GM12875 (cell line): Measurements from ENCODE around the gene PPP1R12A.
"Not testable (repeated sequence)": the region's sequence is repeated elsewhere in the genome, so short reads cannot be mapped to it uniquely, and the experiment has no call there.

Source experiments
- H3K4me3 ChIP-seq: one replicate; pipeline ENCODE4 v1.5.1; 2011; ENCODE audit warnings: low read depth, low read length, control low read depth
- CTCF ChIP-seq: IDR thresholded peaks from 2 replicates; pipeline ENCODE4 v1.5.1; 2011; ENCODE audit warnings: low read depth, mild to moderate bottlenecking, control low read depth, inconsistent platforms, low read length, moderate library complexity, borderline replicate concordance; ENCODE audit not compliant: insufficient read depth

The PPP1R12A gene

DNA sequence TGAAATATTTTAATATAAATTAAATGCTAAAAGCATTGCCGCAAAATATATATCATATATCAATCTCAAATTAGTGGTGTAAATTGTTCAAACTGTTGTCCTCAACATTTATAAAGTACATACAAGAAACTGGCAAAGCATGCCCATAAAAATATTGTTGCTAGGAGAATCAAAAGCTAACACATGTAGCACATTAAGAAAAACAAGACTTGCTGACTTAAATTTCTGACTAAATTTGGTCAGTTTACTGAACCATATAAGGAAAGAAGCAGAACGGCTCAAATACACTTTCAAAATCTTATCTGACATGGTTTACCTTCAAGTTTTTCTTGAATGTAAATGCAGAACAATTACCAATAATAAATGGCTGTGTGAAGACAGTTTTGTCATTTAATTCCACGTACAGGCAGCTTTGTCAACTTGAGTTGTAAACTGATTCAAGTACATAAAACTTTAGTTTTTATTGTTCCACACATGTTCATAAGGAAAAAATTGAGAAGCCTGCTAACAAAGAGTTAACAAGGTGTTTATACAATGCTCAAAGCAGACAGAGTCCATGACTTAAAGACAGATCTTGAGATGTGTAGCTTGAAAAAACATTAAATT lies 50.4 kb downstream of the PPP1R12A start:
- H3K4me3 ChIP-seq: no peak overlapping the region
- TF ChIP-seq CTCF: no peak

GRCh38 chr12:79883216-79883615 lies 51.7 kb downstream of the PPP1R12A start:
- TF ChIP-seq CTCF: no peak
- H3K4me3 ChIP-seq: no peak overlapping the region

DNA sequence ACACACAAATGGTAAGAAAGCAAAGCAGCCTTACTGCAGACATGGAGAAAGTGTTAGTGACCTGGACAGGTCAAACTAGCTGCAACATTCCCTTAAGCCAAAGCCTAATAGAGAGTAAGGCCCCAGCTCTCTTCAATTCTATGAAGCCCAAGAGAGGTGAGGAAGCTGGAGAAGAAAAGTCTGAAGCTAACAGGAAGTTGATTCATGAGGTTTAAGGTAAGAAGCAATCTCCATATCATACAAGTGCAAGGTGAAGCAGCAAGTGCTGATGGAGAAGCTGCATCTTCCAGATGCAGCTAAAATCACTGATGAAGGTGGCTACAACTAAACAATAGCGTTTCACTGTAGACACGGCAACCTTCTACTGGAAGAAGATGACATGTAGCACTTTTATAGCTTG lies 53.5 kb downstream of the PPP1R12A start:
- TF ChIP-seq CTCF: no peak
- H3K4me3 ChIP-seq: no peak overlapping the region

DNA sequence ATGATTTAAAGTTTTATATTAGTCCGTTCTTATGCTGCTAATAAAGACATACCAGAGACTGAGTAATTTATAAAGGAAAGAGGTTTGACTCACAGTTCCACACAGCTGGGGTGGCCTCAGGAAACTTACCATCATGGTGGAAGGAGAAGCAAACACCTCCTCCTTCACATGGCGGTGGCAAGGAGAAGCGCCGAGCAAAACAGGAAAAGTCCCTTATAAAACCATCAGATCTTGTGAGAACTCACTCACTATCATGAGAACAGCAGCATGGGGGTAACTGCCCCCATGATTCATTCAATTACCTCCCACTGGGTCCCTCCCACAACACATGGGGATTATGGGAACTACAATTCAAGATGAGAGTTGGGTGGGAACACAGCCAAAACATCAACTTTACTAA lies 56.4 kb downstream of the PPP1R12A start:
- H3K4me3 ChIP-seq: not testable (repeated sequence)

DNA sequence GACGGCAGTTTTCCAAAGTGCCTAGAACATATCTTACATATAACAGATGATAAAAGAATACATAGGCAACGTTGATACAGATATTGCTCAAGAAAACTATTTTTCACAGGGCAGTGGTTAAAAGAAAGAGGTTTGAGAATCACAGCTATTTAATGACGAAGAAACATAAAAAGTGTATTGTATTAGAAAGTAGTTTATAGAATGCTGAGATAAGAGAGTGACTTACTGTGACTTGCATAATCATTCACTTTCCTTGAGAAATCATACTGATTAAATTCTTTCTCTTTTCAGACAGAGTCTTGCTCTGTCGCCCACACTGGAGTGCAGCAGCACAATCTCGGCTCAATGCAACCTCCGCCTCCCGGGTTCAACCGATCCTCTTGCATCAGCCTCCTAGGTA lies 57.7 kb downstream of the PPP1R12A start:
- H3K4me3 ChIP-seq: no peak overlapping the region
- TF ChIP-seq CTCF: no peak

- H3K4me3 ChIP-seq: no peak overlapping the region
- TF ChIP-seq CTCF: no peak
Observed at GRCh38 chr12:79874665-79875064, 60.2 kb downstream of the PPP1R12A start.

GRCh38 chr12:79873201-79873600 lies 61.7 kb downstream of the PPP1R12A start:
- no peak for TF ChIP-seq CTCF

DNA sequence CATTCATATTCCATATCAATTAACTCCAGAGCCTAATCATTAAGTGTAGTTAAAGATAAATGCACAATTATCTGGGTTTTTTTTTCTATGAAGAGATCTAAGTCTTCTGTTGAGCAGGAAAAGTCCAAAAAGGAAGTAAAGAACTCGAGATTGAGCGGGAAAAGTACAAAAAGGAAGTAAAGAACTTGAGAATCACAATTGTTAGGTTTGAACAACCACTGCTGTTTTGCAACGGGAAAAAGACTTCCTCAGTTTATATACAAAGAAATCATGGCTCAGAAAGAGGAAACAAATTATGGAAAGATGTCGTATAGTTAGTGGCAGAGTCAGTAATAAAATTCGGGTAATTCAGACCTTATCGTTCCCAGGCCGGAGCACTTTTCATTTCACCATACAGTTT lies 63.3 kb downstream of the PPP1R12A start:
- TF ChIP-seq CTCF: no peak

More at GRCh38 chr12:79873201-79873600, 61.7 kb downstream of the PPP1R12A start:
- H3K4me3 ChIP-seq: no peak overlapping the region

More for the DNA sequence above, 63.3 kb downstream of the PPP1R12A start:
- H3K4me3 ChIP-seq: no peak overlapping the region
